H4 (cell line): ENCODE results near the gene YY1AP1. TPM values are rescaled to one million over a fixed set of nuclear protein-coding genes. Genes with fewer than 3 reads are reported as not detected.
"Not testable (repeated sequence)": the region's sequence is repeated elsewhere in the genome, so short reads cannot be mapped to it uniquely, and the experiment has no call there.

Experiments used
- DNase-seq: peaks from one replicate; pipeline ENCODE4 v3.0.0-alpha.2; 2015; ENCODE audit warnings: low spot score
- total RNA-seq: library from RNA; depleted of rRNA; stranded (reverse); fragments of >200 nt; shearing (Covaris generic); gene quantifications from 2 replicates; pipeline ENCODE4 v1.2.3, GENCODE V29; 2014

The YY1AP1 gene
- total RNA-seq, 1 experiment from 2014 or later, result 43.9 TPM

DNA sequence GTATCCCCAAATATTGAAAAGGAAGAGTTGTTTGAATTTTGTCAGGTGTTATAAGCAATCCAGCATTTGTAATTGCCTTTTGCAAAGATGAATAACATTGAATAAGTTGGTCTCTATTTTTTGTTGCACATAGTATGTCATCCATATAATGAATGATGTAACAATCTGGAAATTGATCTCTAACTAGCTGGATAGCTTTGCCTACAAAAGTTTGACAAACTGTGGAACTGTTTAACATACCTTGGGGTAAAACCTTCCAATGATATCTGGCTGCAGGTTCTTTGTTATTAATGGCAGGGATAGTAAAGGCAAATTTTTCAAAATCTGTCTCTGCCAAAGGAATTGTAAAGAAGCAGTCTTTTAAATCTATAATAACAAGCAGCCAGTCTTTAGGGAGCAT, 8.0 kb upstream of the YY1AP1 start:
- no peak for DNase-seq

DNA sequence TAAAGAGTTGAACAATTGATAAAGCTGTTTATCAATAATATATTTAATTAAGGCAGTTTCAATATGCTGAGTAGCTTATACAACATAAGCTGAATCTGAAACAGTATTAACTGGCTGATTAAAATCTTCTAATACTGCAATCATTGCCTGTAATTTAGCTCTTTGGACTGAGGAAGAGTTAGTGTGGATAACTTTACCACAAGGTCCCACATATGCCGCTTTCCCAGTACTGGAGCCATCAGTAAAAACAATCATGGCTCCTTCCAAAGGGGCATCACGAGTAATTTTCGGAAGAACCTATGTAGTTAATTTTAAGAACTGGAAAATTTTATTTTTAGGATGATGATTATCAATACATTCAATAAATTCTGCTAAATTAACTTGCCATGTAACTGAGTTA, 7.0 kb upstream of the YY1AP1 start:
- DNase-seq, result no peak

DNA sequence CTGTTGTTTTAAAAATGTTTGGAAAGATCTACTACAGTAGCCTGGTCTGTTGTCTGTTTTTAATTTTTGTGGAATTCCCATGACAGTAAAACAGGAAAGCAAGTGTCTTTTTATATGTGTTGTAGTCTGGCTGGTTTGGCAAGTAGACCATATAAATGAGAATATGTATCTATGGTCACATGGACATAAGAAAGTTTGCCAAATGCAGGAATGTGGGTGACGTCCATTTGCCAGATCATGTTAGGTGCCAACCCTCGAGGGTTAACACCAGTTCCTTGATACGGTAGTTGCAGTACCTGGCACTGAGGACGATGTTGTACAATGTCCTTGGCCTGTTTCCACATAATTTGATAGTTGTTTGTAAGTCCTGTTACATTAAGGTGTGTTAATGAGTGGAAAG, 6.5 kb upstream of the YY1AP1 start:
- no peak for DNase-seq

DNA sequence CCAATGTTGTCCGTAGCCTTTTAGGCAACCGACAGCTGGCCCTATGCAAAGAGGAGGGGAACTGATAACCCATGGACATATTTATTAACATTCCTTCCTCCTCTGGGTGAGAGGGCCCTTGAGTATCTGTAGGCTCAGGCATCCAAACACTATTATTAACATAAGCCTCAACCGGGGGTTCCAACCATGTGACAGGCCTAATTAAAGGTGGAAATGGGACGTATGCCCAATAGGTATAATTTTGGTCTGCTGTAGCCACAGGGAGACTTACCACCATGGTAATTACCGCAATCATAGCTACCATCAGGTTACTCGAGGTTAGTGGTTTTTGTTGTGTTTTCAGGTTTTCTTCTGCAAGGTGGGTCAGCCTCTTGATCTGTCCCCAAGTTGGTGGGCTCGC, 5.6 kb upstream of the YY1AP1 start:
- DNase-seq, result no peak

DNA sequence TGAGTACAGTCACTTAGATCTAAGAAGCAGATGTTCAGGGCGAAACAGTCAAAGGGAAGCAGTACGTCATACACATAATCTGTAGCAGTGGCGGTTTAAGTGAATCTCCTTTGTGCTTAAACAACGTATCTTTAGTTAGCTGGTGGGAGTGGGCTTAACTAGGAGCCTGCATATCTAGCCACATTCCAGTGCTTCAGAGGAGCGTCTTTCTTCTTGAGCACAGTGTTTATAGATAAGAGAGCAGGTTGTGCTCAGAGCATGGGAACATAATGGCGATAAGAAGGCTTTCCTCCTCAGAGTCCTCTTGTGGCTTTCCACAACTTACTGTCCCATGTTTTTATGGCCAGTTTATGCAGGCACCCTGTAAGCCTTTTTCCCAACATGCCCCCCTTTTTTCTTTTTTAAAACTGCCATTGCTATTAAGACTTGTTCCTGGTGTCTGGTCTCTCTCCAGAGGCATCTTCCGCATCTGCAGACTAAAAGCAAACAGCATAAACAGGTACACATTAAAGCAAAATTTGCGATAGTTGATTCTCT, 3.5 kb upstream of the YY1AP1 start:
- DNase-seq, result no peak

DNA sequence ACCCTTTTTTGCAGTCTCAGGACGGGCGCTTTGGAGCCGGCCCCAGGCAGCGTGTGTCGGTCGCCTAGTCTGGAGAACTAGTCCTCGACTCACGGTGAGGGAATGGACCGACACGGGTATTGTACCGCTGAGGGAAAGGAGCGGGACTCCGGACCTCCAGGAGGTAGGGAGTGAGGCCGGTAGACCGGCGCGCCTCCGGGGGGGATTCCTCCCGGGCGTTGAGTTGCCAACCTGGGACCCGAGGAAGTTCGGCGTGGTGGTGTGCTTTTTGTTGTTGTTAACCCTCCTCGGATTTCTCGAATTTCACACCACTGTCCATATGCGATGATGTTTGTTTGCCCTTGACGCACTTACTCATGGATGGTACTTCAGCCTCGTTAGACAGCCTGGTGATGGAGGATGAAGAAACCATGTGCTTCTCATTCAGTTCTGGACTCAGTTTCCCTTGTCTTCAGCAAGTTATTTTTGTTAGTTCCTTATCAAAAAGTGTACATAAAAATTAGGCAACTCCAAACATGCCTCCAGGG, 570 bp upstream of the YY1AP1 start, which contains the start of gene DAP3:
DAP3 (plus strand) TSS at position 11 of the 527 bp plus-strand sequence. CDS start 20,689 bp downstream, outside the sequence.
- not testable (repeated sequence) for DNase-seq

DNA sequence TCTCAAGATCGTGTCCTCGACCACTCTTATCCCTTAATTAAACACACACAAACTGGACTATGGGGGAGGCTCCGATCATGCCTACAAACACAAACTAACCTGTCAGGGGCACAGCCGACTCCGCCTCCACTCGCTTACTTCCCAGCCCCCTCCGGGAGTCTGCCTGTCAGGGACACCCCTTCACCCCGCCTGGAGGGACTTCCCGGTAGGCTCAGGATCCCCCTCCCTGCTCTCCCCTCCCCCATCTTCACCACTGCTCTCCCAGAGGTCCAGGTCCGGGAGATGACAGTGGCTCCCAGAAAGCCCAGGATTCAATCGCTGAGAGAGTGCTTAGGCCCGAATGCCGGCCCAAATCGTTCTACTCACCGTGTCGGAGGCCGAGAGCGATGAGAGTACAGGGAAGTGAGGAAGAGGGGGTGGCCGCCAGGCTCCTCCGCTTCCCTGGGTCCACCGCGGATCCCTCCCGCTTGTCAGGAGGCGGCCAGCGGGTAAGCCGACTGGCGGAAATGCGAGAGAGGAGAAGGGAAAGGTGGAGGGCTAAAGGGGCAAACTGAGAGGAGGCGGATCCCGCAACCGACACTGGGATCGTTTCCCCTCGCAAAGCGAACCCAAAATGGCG, 760 bp downstream of the YY1AP1 start:
- not testable (repeated sequence) for DNase-seq

DNA sequence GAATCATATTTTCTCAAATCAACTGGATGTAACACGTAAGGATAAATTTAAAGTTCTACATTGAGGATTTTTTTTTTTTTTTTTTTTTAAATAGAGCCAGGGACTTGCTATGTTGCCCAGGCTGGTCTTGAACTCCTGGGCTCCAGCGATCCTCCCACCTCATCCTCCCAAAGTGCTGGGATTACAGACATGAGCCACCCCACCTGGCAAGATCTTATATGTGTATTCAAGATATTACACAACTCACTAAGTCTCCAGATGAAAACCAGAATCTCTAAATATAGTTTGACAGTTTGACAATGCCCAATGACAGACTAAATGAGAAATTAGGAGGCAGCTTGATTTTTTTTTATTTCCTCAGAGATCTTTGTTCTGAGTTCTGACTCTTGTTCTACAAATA, 6.8 kb downstream of the YY1AP1 start:
- DNase-seq, result no peak

DNA sequence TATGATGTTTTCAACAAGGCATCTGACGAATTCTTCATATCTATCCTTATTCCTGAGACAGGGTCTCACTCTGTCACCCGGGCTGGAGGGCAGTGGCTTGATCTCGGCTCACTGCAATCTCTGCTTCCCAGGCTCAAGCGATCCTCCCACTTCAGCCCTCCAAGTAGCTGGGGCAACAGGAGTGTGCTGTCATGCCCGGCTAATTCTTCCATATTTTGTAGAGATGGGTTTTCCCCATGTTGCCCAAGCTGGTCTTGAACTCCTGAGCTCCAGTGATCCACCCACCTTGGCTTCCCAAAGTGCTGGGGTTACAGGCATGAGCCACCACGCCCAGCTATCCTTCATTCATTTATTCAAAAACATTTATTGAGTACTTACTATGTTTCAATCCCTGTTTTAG, 8.0 kb downstream of the YY1AP1 start:
- no peak for DNase-seq

DNA sequence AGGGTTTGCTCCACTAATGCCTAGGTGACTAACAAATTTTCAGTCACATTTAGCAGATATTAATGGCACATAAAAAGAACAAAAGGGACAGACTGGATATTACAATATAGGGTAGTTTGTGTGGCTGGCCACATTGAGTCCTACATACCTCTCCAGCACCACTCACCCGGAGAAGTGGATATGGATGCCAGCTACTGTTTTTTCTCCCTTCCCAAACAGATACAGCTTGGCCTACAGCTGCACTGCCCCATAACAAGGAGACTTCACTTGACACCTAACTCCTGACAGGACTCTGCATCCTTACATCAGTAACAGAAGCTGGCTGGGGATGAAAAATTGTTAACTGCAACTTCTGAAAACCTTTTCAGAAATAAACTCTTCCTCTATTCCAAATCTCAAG, 9.6 kb downstream of the YY1AP1 start:
- not testable (repeated sequence) for DNase-seq

DNA sequence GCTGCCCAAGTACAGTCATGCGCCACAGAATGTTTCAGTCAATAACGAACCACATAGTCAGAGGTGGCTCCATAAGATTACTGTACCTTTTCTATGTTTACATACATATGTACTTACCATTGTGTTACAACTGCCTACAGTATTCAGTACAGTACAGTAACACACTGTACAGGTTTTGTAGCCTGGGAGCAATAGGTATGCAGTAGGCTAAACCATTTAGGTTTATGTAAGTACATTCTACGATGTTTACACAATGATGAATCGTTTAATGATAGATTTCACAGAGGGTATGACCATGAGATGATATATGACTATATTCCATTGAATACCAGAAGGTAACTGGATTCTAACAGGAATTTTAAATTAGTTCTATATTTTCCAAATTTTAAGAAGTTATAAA, 10.5 kb downstream of the YY1AP1 start:
- no peak for DNase-seq

DNA sequence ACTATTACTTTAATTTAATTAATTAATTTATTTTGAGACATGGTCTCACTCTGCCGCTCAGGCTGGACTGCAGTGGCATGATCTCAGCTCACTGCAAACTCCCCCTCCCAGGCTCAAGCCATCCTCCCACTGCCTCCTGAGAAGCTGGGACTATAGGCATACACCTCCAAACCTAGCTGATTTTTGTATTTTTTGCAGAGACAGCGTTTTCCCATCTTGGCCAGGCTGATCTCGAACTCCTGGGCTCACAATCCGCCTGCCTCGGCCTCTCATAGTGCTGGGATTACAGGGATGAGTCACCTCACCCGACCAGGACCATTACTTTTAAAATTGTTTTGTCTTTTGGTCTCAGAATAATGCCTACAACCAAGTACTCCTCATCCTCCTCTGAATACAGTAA, 15.6 kb downstream of the YY1AP1 start:
- no peak for DNase-seq

DNA sequence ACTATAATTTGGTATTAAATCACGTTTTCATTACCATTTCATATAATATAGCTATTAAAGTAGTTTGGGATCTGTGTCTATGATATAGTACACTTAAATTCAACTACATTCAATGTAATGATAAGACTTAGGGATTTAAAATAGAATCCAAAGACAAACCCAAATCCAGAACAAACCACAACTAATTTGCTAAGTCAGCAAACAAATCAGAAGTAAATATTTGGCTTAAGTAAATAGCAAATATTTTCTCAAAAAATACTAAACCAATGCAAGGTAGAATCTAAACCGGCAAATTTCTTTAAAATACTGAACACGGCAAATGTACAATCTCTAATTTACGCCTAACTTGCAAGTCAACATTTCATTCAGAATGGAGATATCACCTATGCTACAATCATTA, 16.8 kb downstream of the YY1AP1 start:
- no peak for DNase-seq

DNA sequence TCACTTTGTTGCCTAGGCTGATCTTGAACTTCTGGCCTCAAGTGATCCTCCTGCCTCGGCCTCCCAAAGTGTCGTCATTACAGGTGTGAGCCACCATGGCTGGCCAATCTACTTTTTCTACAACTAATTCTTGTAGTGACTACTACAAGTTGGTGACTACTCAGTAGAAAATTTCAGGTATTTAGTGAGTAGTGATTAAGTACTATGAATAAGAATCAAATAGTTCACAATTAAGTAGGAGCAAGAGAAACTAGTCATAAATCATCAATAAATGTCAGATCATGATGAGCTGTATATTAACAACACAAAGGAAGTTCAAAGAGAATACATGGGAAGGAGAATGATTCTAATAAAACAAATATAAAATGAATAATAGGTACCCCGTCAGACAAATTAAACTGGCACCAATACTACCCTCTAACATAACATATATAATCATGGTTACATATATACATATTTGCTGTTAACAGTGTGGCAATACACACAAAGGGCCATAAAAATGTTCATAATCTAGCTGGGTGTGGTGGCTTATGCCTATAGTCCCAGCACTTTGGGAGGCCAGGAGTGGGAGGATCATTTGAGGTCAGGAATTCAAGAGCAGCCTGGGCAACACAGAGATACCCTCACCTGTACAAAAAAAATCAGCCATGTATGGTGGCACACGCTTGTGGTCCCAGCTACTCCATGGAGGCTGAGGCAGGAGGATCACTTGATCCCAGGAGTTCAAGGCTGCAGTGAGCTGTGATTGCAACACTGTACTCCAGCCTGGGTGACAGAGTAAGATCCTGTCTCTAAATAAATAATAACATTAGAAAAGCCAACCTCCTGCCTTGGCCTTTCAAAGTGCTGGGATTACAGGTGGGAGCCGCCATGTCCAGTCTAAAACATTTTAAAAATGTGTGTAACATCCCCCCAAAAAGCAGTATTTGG, 19.1 kb downstream of the YY1AP1 start:
- DNase-seq, result no peak

DNA sequence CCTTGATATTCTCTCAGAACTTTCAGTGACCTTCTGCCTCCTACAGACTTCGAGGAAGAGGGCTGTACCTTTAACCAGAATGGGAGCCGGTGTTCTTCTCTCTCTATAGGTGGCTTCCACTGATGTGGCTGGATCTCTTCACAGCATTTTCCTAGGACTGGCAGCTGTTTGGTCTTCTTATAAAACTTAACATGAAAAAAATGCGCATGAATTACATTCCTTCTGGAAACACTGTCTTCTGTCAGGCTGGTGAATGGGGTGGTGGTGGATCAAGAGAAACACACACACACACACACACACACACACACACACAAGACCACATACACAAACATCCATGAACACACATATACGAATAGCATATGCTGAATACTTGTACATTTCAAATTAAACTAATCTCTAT, 27.3 kb downstream of the YY1AP1 start:
- DNase-seq, result not testable (repeated sequence)

DNA sequence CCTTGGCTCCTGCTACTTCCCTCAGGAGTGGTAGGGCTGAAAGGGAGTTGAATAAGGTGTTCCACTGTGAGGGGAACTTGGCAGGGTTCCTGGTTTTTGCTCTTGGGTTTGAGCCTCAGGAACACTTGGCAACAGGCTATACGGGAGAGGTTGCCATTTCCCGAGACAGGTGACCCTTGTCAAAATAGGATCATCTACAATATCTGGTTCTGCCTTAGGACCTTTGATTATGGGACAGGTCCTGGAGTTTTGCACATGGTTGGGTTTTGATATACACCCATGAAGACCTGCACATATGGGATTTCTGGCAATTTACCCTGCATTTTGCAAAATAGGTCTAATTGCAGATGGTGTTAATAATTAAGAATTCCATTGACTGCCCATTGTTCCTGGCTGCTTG, 31.1 kb downstream of the YY1AP1 start:
- DNase-seq, result no peak

DNA sequence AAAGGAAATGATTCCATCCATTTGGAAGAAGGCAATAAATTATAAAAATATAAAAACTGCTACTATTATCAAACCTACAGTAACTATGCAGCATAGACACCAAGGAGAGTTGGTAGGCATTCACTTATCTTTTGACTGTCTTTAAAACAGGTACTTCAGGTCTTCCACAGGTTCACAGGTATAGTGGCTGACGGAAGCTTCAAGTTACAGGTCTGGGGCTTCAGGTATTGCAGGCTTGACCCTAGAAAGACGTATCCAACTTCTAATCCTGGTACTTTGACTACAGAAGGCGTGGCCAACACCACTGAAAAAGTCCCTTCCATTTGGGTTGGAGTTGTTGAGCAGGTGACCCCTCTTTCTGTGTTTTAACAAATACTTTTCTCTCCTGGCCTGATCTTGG, 35.6 kb downstream of the YY1AP1 start:
- no peak for DNase-seq

DNA sequence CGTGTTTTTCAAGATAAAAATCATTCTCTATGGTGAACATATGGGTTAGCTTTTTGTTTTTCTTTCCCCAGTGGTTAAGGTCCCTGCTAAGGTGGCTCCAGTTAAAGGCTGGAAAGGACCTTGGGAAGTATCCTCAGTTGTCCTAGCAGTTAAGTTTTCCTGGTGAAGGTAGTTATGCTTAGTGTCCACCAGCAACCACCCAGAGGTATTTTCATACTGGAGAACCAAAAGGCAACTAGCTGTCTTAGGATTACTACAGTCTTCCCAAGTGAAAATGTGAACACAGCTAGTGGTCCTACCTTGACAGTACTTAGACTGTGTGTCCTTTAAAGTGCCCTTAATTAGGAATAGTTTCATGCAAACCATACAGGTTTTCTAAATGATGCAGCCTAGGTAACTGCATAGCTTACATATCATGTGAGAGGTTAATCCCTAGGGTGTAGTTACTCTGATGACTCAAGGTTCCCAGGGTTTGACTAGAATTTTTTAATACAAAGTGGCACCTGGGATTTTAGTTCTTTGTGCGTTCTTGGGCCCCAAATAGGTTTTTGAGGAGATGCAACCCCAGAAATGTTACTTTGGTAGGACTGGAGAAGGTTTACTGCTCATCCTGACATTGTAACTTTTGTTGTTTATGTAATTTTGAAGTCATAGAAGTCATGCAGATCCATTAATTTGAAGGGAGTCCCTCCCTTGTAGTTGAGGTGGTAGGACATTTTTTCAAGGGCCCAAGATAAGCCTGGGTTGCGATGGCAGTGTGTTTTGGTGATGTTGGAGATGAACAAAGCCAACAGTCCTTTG, 36.5 kb downstream of the YY1AP1 start:
- no peak for DNase-seq

DNA sequence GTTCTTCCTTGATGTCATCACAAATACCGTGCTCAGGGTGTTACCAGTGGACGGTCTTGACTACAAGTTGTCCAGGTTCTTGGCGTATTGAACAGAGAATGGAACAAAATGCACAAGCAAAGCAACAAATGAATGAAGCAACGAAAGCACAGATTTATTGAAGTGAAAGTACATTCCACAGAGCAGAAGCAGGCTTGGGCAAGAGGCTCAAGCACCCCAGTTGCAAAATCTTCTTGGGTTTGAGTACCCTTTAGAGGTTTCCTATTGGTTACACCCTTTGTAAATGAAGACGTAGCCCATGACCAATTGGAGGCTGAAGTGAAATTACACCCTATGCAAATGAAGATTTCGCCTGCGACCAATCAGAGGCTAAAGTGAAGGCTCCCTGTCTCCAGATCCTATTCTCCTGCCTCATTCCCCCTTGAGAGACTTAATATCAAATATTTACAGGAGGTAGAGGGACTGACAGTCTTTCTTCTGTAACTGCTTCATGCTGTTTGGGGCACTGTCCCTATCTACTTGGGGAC, 38.3 kb downstream of the YY1AP1 start:
- DNase-seq, result no peak

DNA sequence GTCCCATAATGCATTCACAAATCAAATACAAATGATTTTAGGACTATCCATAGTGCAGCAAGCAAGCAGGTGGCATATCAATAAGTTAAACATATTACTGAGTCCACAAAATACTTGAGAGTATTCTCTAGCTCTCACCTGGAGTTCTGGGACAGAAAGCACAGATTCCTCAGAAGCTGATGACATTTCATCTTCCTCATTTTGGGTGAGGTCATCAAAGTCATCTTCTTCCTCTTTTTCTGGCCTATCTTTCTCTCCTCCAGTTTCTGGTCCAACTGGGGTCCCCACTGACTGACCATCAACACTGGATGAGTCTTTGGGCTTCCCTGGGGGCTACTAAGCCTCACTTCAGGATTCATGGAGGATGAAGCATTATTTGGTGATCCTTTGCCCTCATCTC, 38.9 kb downstream of the YY1AP1 start:
- no peak for DNase-seq
